ENCODE measurements around the gene KAZN.
A peak's percentile ranks its signal among the peaks of the same experiment; 100 is the strongest.

The KAZN gene

DNA sequence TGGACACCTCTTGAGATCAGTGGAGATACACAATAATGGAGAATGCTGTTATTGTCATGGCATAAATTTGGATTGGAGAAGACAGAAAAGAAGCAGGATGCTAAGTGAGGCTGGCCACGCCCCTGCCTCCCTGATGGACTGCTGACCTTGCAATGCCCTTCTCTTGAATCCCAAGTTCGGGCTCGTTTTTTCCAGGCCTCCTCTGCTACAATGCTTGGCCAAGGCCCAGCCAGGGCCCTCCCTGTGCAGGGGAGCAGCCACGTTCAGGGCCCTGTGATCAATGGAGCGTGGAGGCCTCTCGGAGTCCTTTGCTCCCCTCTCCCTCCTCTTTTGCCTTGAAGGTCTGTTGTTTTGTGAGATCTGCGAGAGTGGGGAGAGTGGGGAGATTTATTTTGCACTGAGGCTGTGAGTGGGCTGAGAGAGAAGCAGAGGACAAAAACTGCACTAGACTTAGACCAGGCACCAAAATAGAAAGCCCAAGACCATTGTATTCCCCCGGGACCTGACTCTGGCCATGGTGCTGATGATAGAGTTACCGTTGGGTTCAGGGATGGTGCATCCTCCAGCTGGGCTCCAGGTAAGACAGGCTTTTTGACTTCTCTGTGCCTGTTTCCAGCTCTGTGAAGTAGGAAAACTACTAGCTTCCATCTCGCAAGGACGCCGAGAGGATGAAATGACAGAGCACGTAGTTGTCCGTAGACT is 268.6 kb downstream of the KAZN start:
- H3K4me1 ChIP-seq (ENCODE audit: control insufficient read depth in 1 of 2, insufficient read depth in 2 of 2, low read length in 2 of 2): peaks cover 12 to 13% of the 10 kb centered on the region in 2 experiments
- no peak overlapping the region for H2BK5ac ChIP-seq (ENCODE audit: low read depth, low read length, poor library complexity)
- H3K18ac ChIP-seq (ENCODE audit: low read length): no peak overlapping the region
- H2BK120ac ChIP-seq (ENCODE audit: insufficient read depth, low read length, poor library complexity): no peak overlapping the region
- no peak overlapping the region for H3K14ac ChIP-seq (ENCODE audit: low read length)
- H3K23ac ChIP-seq (ENCODE audit: low read length): no peak overlapping the region
- no peaks in the 10 kb centered on the region for H3K27me3 ChIP-seq (ENCODE audit: insufficient read depth, low read length)
- no peak overlapping the region for H3K4ac ChIP-seq (ENCODE audit: low read depth, low read length)
- H2AFZ ChIP-seq (ENCODE audit: insufficient read depth, low read length, poor library complexity): no peak overlapping the region
- H3K79me1 ChIP-seq (ENCODE audit: low read length): no peaks in the 10 kb centered on the region
- H3K9me3 ChIP-seq (ENCODE audit: insufficient read depth, low read depth, low read length): peaks cover 3% of the 10 kb centered on the region
- WGBS (ENCODE audit: extremely low coverage, insufficient coverage, insufficient read length): no CpG with 5 or more reads among the region's 14 CpGs
- no peak overlapping the region for H4K8ac ChIP-seq (ENCODE audit: low read depth, low read length)
- no peak overlapping the region for H3K9ac ChIP-seq (ENCODE audit: low read length)
- H3K36me3 ChIP-seq (ENCODE audit: control insufficient read depth in 1 of 2, insufficient read depth in 2 of 2, low read length in 2 of 2): no peaks in the 10 kb centered on the region
- no peak overlapping the region for H2BK12ac ChIP-seq (ENCODE audit: low read length)
- H3K79me2 ChIP-seq (ENCODE audit: control insufficient read depth, insufficient read depth, low read length, poor library complexity): no peaks in the 10 kb centered on the region
- no peak overlapping the region for H4K12ac ChIP-seq (ENCODE audit: low read depth, low read length)
- no peak overlapping the region for H3K4me3 ChIP-seq (ENCODE audit: low read depth, low read length)
- no peak overlapping the region for H4K91ac ChIP-seq (ENCODE audit: low read depth, low read length)
- H3K4me2 ChIP-seq (ENCODE audit: low read length): no peak overlapping the region
- DNase-seq: no peak
- H2AK5ac ChIP-seq (ENCODE audit: low read length): no peak overlapping the region
- H3K27ac ChIP-seq (ENCODE audit: low read depth, low read length): no peak overlapping the region

DNA sequence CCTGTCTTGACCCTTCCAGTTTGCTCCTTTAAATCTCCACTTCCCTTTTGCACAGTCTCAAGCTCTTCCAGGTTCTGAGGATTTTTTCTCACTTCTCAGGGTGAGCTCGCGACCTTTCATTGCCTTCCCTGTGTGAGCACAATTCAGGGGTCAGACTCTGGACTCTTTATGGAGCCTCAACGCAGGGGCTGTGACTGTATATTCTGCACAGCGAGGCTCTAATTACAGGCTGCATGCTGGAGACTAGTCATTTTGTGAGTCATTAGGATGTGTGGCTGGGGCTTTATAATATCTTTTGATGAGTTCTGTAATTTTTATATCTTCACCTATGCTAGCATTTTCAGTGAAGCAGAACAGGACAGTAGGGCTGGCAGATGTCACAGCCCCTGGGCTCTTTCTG is 270.7 kb downstream of the KAZN start:
- Histone ChIP-seq H2BK5ac (ENCODE audit: low read depth, low read length, poor library complexity) (no peak overlapping the region), H2AFZ (ENCODE audit: insufficient read depth, low read length, poor library complexity) (no peak overlapping the region), H3K79me1 (ENCODE audit: low read length) (no peaks in the 10 kb centered on the region), H3K4me2 (ENCODE audit: low read length) (no peak overlapping the region), H4K12ac (ENCODE audit: low read depth, low read length) (no peak overlapping the region), H4K91ac (ENCODE audit: low read depth, low read length) (no peak overlapping the region), H3K79me2 (ENCODE audit: control insufficient read depth, insufficient read depth, low read length, poor library complexity) (no peaks in the 10 kb centered on the region), H2BK12ac (ENCODE audit: low read length) (no peak overlapping the region), H4K8ac (ENCODE audit: low read depth, low read length) (no peak overlapping the region), H3K27ac (ENCODE audit: low read depth, low read length) (no peak overlapping the region), H3K18ac (ENCODE audit: low read length) (no peak overlapping the region), H2AK5ac (ENCODE audit: low read length) (no peak overlapping the region), H3K4ac (ENCODE audit: low read depth, low read length) (no peak overlapping the region), H3K23ac (ENCODE audit: low read length) (no peak overlapping the region), H3K9me3 (ENCODE audit: insufficient read depth, low read depth, low read length) (peaks cover 3% of the 10 kb centered on the region), H3K4me3 (ENCODE audit: low read depth, low read length) (no peak overlapping the region), H3K9ac (ENCODE audit: low read length) (no peak overlapping the region), H3K4me1 (ENCODE audit: control insufficient read depth in 1 of 2, insufficient read depth in 2 of 2, low read length in 2 of 2) (peaks cover 12 to 13% of the 10 kb centered on the region in 2 experiments), H2BK120ac (ENCODE audit: insufficient read depth, low read length, poor library complexity) (no peak overlapping the region), H3K36me3 (ENCODE audit: control insufficient read depth in 1 of 2, insufficient read depth in 2 of 2, low read length in 2 of 2) (no peaks in the 10 kb centered on the region), H3K14ac (ENCODE audit: low read length) (no peak overlapping the region), H3K27me3 (ENCODE audit: insufficient read depth, low read length) (no peaks in the 10 kb centered on the region)
- DNase-seq: no peak
- WGBS (ENCODE audit: extremely low coverage, insufficient coverage, insufficient read length): no CpG with 5 or more reads among the region's 4 CpGs

DNA sequence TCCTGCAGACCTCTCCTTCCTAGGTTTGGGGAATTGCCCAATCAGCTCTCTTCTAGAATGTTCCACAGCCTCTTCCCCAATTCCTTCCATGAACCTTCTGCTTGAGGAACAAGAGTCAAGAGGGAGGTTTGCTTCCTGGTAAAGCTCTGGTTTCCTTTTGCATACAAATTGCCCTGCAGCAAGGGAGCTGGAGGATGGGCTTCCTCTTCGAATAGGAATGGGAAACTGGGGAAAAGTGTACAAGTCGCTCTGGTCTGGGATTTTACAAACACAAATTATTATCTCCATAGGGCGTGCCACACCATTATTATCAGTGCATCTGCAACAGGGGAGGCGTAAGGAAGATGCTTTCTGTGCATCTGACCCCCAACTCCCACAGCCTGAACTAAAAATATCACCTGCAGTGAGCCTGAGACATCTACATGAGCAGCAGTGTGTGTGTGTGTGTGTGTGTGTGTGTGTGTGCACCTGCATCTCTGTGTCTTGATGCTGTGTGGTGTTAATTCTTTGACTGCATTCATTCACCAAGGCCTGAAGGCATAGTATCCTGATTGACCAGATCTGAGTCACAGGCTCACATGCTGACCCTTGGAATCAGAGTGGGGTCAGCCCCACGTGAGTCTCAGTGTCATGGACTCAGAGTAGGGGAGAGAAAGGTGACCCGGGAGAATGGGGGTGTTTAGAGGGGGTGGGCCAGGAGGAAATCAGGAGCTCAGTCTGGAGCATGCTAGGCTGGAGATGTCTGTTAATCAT is 272.9 kb downstream of the KAZN start:
- H3K23ac ChIP-seq (ENCODE audit: low read length): no peak overlapping the region
- H3K4me3 ChIP-seq (ENCODE audit: low read depth, low read length): no peak overlapping the region
- no peak overlapping the region for H4K12ac ChIP-seq (ENCODE audit: low read depth, low read length)
- no peaks in the 10 kb centered on the region for H3K36me3 ChIP-seq (ENCODE audit: control insufficient read depth in 1 of 2, insufficient read depth in 2 of 2, low read length in 2 of 2)
- H3K27me3 ChIP-seq (ENCODE audit: insufficient read depth, low read length): no peaks in the 10 kb centered on the region
- H3K9me3 ChIP-seq (ENCODE audit: insufficient read depth, low read depth, low read length): peaks cover 3% of the 10 kb centered on the region
- H3K18ac ChIP-seq (ENCODE audit: low read length): no peak overlapping the region
- H3K4ac ChIP-seq (ENCODE audit: low read depth, low read length): no peak overlapping the region
- no peak overlapping the region for H3K14ac ChIP-seq (ENCODE audit: low read length)
- no peak overlapping the region for H2BK120ac ChIP-seq (ENCODE audit: insufficient read depth, low read length, poor library complexity)
- H3K4me1 ChIP-seq (ENCODE audit: control insufficient read depth in 1 of 2, insufficient read depth in 2 of 2, low read length in 2 of 2): peaks cover 12 to 13% of the 10 kb centered on the region in 2 experiments
- H3K79me2 ChIP-seq (ENCODE audit: control insufficient read depth, insufficient read depth, low read length, poor library complexity): no peaks in the 10 kb centered on the region
- H2BK12ac ChIP-seq (ENCODE audit: low read length): no peak overlapping the region
- WGBS (ENCODE audit: extremely low coverage, insufficient coverage, insufficient read length): no CpG with 5 or more reads among the region's 6 CpGs
- no peak overlapping the region for H2AK5ac ChIP-seq (ENCODE audit: low read length)
- no peak overlapping the region for H2BK5ac ChIP-seq (ENCODE audit: low read depth, low read length, poor library complexity)
- H4K91ac ChIP-seq (ENCODE audit: low read depth, low read length): no peak overlapping the region
- DNase-seq: peak in 1 of 2 donors; percentile 83
- no peak overlapping the region for H3K4me2 ChIP-seq (ENCODE audit: low read length)
- H2AFZ ChIP-seq (ENCODE audit: insufficient read depth, low read length, poor library complexity): no peak overlapping the region
- H3K79me1 ChIP-seq (ENCODE audit: low read length): no peaks in the 10 kb centered on the region
- no peak overlapping the region for H4K8ac ChIP-seq (ENCODE audit: low read depth, low read length)
- H3K9ac ChIP-seq (ENCODE audit: low read length): no peak overlapping the region
- no peak overlapping the region for H3K27ac ChIP-seq (ENCODE audit: low read depth, low read length)

DNA sequence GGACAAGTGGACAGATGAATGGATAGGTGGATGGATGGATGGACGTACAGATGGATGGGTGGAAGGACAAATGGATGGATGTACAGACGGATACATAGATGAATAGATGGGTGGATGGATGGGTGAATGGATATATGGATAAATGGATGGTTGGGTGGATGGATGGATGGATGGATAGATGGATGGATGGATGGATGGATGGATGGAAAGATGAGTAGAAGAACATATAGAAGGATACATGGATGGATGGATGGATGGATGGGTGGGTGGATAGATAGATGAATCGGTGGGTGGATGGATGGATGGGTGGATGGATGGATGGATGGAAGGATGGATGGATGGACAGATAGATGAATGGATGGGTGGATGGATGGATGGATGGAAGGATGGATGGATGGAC is 274.3 kb downstream of the KAZN start:
- Histone ChIP-seq H2BK5ac (ENCODE audit: low read depth, low read length, poor library complexity) (no peak overlapping the region), H3K9me3 (ENCODE audit: insufficient read depth, low read depth, low read length) (peaks cover 1% of the 10 kb centered on the region), H2BK12ac (ENCODE audit: low read length) (no peak overlapping the region), H3K4me3 (ENCODE audit: low read depth, low read length) (no peak overlapping the region), H2AFZ (ENCODE audit: insufficient read depth, low read length, poor library complexity) (no peak overlapping the region), H4K91ac (ENCODE audit: low read depth, low read length) (no peak overlapping the region), H4K8ac (ENCODE audit: low read depth, low read length) (no peak overlapping the region), H3K4me1 (ENCODE audit: control insufficient read depth in 1 of 2, insufficient read depth in 2 of 2, low read length in 2 of 2) (peaks cover 12 to 13% of the 10 kb centered on the region in 2 experiments), H3K18ac (ENCODE audit: low read length) (no peak overlapping the region), H3K36me3 (ENCODE audit: control insufficient read depth in 1 of 2, insufficient read depth in 2 of 2, low read length in 2 of 2) (no peaks in the 10 kb centered on the region), H2BK120ac (ENCODE audit: insufficient read depth, low read length, poor library complexity) (no peak overlapping the region), H3K79me2 (ENCODE audit: control insufficient read depth, insufficient read depth, low read length, poor library complexity) (no peaks in the 10 kb centered on the region), H3K27ac (ENCODE audit: low read depth, low read length) (no peak overlapping the region), H3K23ac (ENCODE audit: low read length) (no peak overlapping the region), H3K4me2 (ENCODE audit: low read length) (no peak overlapping the region), H4K12ac (ENCODE audit: low read depth, low read length) (no peak overlapping the region), H3K4ac (ENCODE audit: low read depth, low read length) (no peak overlapping the region), H3K79me1 (ENCODE audit: low read length) (no peaks in the 10 kb centered on the region), H2AK5ac (ENCODE audit: low read length) (no peak overlapping the region), H3K14ac (ENCODE audit: low read length) (no peak overlapping the region), H3K9ac (ENCODE audit: low read length) (no peak overlapping the region), H3K27me3 (ENCODE audit: insufficient read depth, low read length) (no peaks in the 10 kb centered on the region)
- WGBS (ENCODE audit: extremely low coverage, insufficient coverage, insufficient read length): 100% methylated on average over 2 of the region's 3 CpGs
- DNase-seq: no peak
